ENCODE data around the gene SFRP5. TPM values are rescaled to one million over a fixed set of nuclear protein-coding genes. Genes with fewer than 3 reads are reported as not detected.

The SFRP5 gene
- total RNA-seq, 3 donors from 2014 or later, result 0.41 to 23.0 (median 1.0) TPM

- TF ChIP-seq CTCF (IDR thresholded peaks at IDR 0.05), result no peak
- ATAC-seq, result peak; percentile 77
- intact Hi-C loops (cut with DNase I, micrococcal nuclease), result no loop called here
Observed at GRCh38 chr10:97718659-97719142, 53.1 kb downstream of the SFRP5 start.

GRCh38 chr10:97718178-97718577 lies 53.6 kb downstream of the SFRP5 start:
- H3K36me3 ChIP-seq (ENCODE audit: low read depth), result no peaks in the 10 kb centered on the region
- H3K9me3 ChIP-seq, result no peaks in the 10 kb centered on the region
- intact Hi-C loops (cut with DNase I, micrococcal nuclease), result no loop called here
- peaks cover 66% of the 10 kb centered on the region for H3K4me1 ChIP-seq (ENCODE audit: low read depth)
- no peak overlapping the region for H3K4me3 ChIP-seq
- no peak for TF ChIP-seq CTCF (IDR thresholded peaks at IDR 0.05)
- no peak for ATAC-seq
- DNase-seq, result no peak

More at GRCh38 chr10:97718659-97719142, 53.1 kb downstream of the SFRP5 start:
- Histone ChIP-seq H3K4me1 (ENCODE audit: low read depth) (peaks cover 64% of the 10 kb centered on the region), H3K9me3 (no peaks in the 10 kb centered on the region), H3K36me3 (ENCODE audit: low read depth) (no peaks in the 10 kb centered on the region), H3K4me3 (no peak overlapping the region)
- peak; percentile 89 to 97 (median 90) for DNase-seq

GRCh38 chr10:97717627-97718026 lies 54.2 kb downstream of the SFRP5 start:
- intact Hi-C loops (cut with DNase I, micrococcal nuclease), result no loop called here
- Histone ChIP-seq H3K4me3 (no peak overlapping the region), H3K4me1 (ENCODE audit: low read depth) (peaks cover 66% of the 10 kb centered on the region), H3K36me3 (ENCODE audit: low read depth) (no peaks in the 10 kb centered on the region), H3K9me3 (no peaks in the 10 kb centered on the region)
- DNase-seq (no peak), ATAC-seq (no peak)
- TF ChIP-seq CTCF (IDR thresholded peaks at IDR 0.05), result no peak

Other genes starting within 250 kb of the SFRP5 start
- under 1 TPM; 0.29 to 0.75 (median 0.35) TPM for gene ANKRD2, start 199.2 kb downstream of the SFRP5 start, total RNA-seq
- under 1 TPM in 2 of 3 donors, not detected in 1; 0.29 to 0.47 TPM for gene HOGA1, start 187.6 kb downstream of the SFRP5 start, total RNA-seq
- gene C10orf62, start 182.3 kb downstream of the SFRP5 start, total RNA-seq, result not detected
- 1 to 10 TPM; 1.9 to 2.7 (median 2.6) TPM for gene MORN4, start 138.5 kb downstream of the SFRP5 start, total RNA-seq
- 10 to 100 TPM; 11.2 to 13.7 (median 11.7) TPM for gene PI4K2A, start 131.3 kb downstream of the SFRP5 start, total RNA-seq
- gene AVPI1, start 84.8 kb downstream of the SFRP5 start, total RNA-seq, result 10 to 100 TPM; 23.7 to 34.1 (median 31.4) TPM
- gene MARVELD1, start 58.3 kb downstream of the SFRP5 start, total RNA-seq, result 10 to 100 TPM; 30.7 to 45.7 (median 37.7) TPM
- gene ZFYVE27, start 34.9 kb downstream of the SFRP5 start, total RNA-seq, result 10 to 100 TPM; 48.8 to 83.7 (median 55.0) TPM
- under 1 TPM; 0.29 to 0.92 (median 0.63) TPM for gene GOLGA7B, start 77.8 kb upstream of the SFRP5 start, total RNA-seq